Psoas muscle (tissue), 8 donors: ENCODE measurements around the gene TEX26. TPM values are rescaled to one million over a fixed set of nuclear protein-coding genes. Genes with fewer than 3 reads are reported as not detected.

Experiments
- ATAC-seq, 4 donors: fragments of 200-7000 bp; cut with Tn5 transposase; one replicate each; pipeline ENCODE4 v1.9.1; 2020; ENCODE audit warnings: moderate library complexity in 3 of 4, mild to moderate bottlenecking in 2 of 4
- DNase-seq, 2 donors: peaks; one replicate each; pipeline ENCODE4 v3.0.0-alpha.2; 2020
- H3K27ac ChIP-seq: fragments of 200-600 bp; one replicate; pipeline ENCODE4 v1.8.0; 2022
- H3K27me3 ChIP-seq, 3 donors: fragments of 200-600 bp in 1 of 3; one replicate each; pipeline versions ENCODE4 v1.6.1 to v1.8.0; 2013 to 2022; ENCODE audit warnings: low read length in 2 of 3, mild to moderate bottlenecking in 2 of 3, moderate library complexity in 1 of 3; ENCODE audit not compliant: insufficient read depth in 3 of 3
- H3K36me3 ChIP-seq, 2 donors: fragments of 200-600 bp in 1 of 2; one replicate each; pipeline versions ENCODE4 v1.6.1 to v1.8.0; 2013 to 2022; ENCODE audit warnings: low read depth in 1 of 2, mild to moderate bottlenecking in 1 of 2, moderate library complexity in 1 of 2; ENCODE audit not compliant: insufficient read depth in 1 of 2
- H3K4me1 ChIP-seq: fragments of 200-600 bp; one replicate; pipeline ENCODE4 v1.8.0; 2022
- H3K4me3 ChIP-seq: fragments of 200-600 bp; one replicate; pipeline ENCODE4 v1.8.0; 2022; ENCODE audit warnings: mild to moderate bottlenecking
- H3K9me3 ChIP-seq: fragments of 200-600 bp; one replicate; pipeline ENCODE4 v1.8.0; 2022
- CTCF ChIP-seq: fragments of 200-600 bp; IDR thresholded peaks from one replicate; pipeline ENCODE4 v1.8.0; 2022; ENCODE audit warnings: antibody characterized with exemption
- WGBS, 3 donors: extraction: QIAGEN DNeasy Blood & Tissue Kit; methylation state at CpG; one replicate each; pipeline versions ENCODE4 v1.1.6 to v1.1.7; 2013; 5-methylcytosine and 5-hydroxymethylcytosine counted together
- intact Hi-C, 2 donors: fragments of 100-400 bp; cut with DNase I; formaldehyde crosslinking; loops; one replicate each; pipeline versions ENCODE4 v1.11.0 to v1.14.2; 2022
- polyA plus RNA-seq, 3 donors: library from polyadenylated mRNA; stranded (reverse); fragments of 200-250 nt; gene quantifications; one replicate each; pipeline ENCODE4 v1.2.3, GENCODE V29; 2013
- total RNA-seq, 4 donors: library from RNA; stranded (reverse); fragmentation: NEBNext Ultra II Directional in 2 of 4; extraction: Animal tissue kit (Norgen Biotek cat#: 25700) in 2 of 4; gene quantifications; one replicate each; pipeline versions ENCODE4 v1.2.1 to v1.2.4, GENCODE V29; 2021 to 2023
- donor health status: healthy with polysubstance abuse.
- donor health status: DM: no; HTN: no; CAD: no; lungs with moderate emphysema.
- donor health status: Bipolar disorder and iron deficiency.
- donor health status: healthy.
- donor health status: DM: yes; HTN: yes; CAD: no.
- donor health status: DM: no; HTN: no; CAD: no.
- donor health status: DM: no; HTN: no; CAD: no.
- donor health status: DM: yes; HTN: yes; CAD: no.

Gene TEX26
- total and polyA plus RNA-seq, 7 donors = 0.04 TPM; not detected in 6

- no peaks in the 10 kb centered on the region for H3K27me3 ChIP-seq
- DNase-seq (no peak), ATAC-seq (no peak)
- TF ChIP-seq CTCF = no peak
- no peak overlapping the region for H3K4me3 ChIP-seq
- no peaks in the 10 kb centered on the region for H3K36me3 ChIP-seq
- 67 to 78% (median 74%) methylated on average over 4 of the region's 4 CpGs for WGBS, 3 donors
- intact Hi-C loops = no loop called here
- H3K4me1 ChIP-seq = no peaks in the 10 kb centered on the region
- no peaks in the 10 kb centered on the region for H3K9me3 ChIP-seq
- H3K27ac ChIP-seq = no peak overlapping the region
These were observed 43.6 kb downstream of the TEX26 start for GRCh38 chr13:30976025-30976424.

- peak; percentile 25 for TF ChIP-seq CTCF
- WGBS, 3 donors = 55 to 57% (median 57%) methylated on average over 15 of the region's 15 CpGs
- Histone ChIP-seq H3K27me3 (no peaks in the 10 kb centered on the region), H3K4me3 (no peak overlapping the region), H3K9me3 (no peaks in the 10 kb centered on the region), H3K4me1 (no peaks in the 10 kb centered on the region), H3K36me3 (no peaks in the 10 kb centered on the region), H3K27ac (no peak overlapping the region)
- intact Hi-C loops = no loop called here
- ATAC-seq = no peak
- DNase-seq = no peak
These were observed 46.8 kb downstream of the TEX26 start for GRCh38 chr13:30978981-30979956.

- intact Hi-C loops = no loop called here
- ATAC-seq = no peak
- no peak for DNase-seq
- Histone ChIP-seq H3K9me3 (no peaks in the 10 kb centered on the region), H3K27me3 (no peaks in the 10 kb centered on the region), H3K4me3 (no peak overlapping the region), H3K27ac (no peak overlapping the region), H3K4me1 (no peaks in the 10 kb centered on the region), H3K36me3 (no peaks in the 10 kb centered on the region)
- TF ChIP-seq CTCF = no peak
- WGBS, 3 donors = 60 to 66% (median 64%) methylated on average over 3 of the region's 3 CpGs
These were observed 50.0 kb downstream of the TEX26 start for GRCh38 chr13:30982506-30982905.

- no peaks in the 10 kb centered on the region for H3K36me3 ChIP-seq
- DNase-seq (no peak), ATAC-seq (no peak)
- no peak overlapping the region for H3K27ac ChIP-seq
- intact Hi-C loops = no loop called here
- H3K4me3 ChIP-seq = no peak overlapping the region
- no peaks in the 10 kb centered on the region for H3K27me3 ChIP-seq
- H3K4me1 ChIP-seq = no peaks in the 10 kb centered on the region
- H3K9me3 ChIP-seq = no peaks in the 10 kb centered on the region
- no peak for TF ChIP-seq CTCF
- 91 to 97% (median 96%) methylated on average over 3 of the region's 3 CpGs for WGBS, 3 donors
These were observed 50.5 kb downstream of the TEX26 start for GRCh38 chr13:30982906-30983305.
